IPS-15b (cell line): ENCODE measurements around the gene ILDR1.
A peak's percentile ranks its signal among the peaks of the same experiment; 100 is the strongest.

Experiments
- H3K27me3 ChIP-seq: one replicate; pipeline ENCODE4 v1.6.1; 2013; ENCODE audit warnings: low read length; ENCODE audit not compliant: control insufficient read depth, insufficient read depth
- H3K36me3 ChIP-seq: one replicate; pipeline ENCODE4 v1.6.1; 2013; ENCODE audit warnings: low read length; ENCODE audit not compliant: control insufficient read depth, insufficient read depth
- H3K4me1 ChIP-seq: one replicate; pipeline ENCODE4 v1.6.1; 2013; ENCODE audit warnings: mild to moderate bottlenecking, low read length; ENCODE audit not compliant: control insufficient read depth, insufficient read depth
- H3K4me3 ChIP-seq: one replicate; pipeline ENCODE4 v1.5.1; 2013; ENCODE audit warnings: low read depth, low read length
- H3K9ac ChIP-seq: one replicate; pipeline ENCODE4 v1.6.1; 2013; ENCODE audit warnings: low read depth, mild to moderate bottlenecking, low read length
- H3K9me3 ChIP-seq: one replicate; pipeline ENCODE4 v1.6.1; 2013; ENCODE audit warnings: mild to moderate bottlenecking, low read length; ENCODE audit not compliant: control insufficient read depth, insufficient read depth

ILDR1 gene

GRCh38 chr3:122000936-122001605 is 21.0 kb downstream of the ILDR1 start:
- peaks cover 23% of the 10 kb centered on the region for H3K4me1 ChIP-seq
- no peaks in the 10 kb centered on the region for H3K36me3 ChIP-seq
- no peaks in the 10 kb centered on the region for H3K27me3 ChIP-seq
- H3K4me3 ChIP-seq, result no peak overlapping the region
- H3K9ac ChIP-seq, result no peak overlapping the region
- H3K9me3 ChIP-seq, result no peaks in the 10 kb centered on the region

DNA sequence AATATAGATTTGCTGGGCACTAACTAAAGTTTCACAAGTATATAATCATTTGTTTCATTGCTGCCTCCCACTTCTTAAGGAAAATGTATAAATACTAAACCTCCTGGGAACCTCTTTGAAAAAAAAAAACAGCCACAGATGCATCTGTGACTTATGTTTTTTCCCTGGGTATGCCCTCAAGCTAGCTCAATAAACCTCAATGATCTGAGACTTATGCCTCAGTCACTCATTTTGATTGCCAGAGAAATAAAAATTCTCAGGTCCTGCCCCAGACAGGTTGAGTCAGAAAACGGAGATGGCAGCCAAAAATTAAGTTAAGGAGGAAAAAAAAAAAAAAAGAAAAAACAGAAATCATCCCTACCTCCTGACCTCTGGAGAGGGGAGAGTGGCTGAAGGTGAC is 22.1 kb downstream of the ILDR1 start:
- Histone ChIP-seq H3K36me3 (no peaks in the 10 kb centered on the region), H3K9ac (no peak overlapping the region), H3K4me3 (no peak overlapping the region), H3K4me1 (peaks cover 20% of the 10 kb centered on the region), H3K9me3 (no peaks in the 10 kb centered on the region), H3K27me3 (no peaks in the 10 kb centered on the region)

DNA sequence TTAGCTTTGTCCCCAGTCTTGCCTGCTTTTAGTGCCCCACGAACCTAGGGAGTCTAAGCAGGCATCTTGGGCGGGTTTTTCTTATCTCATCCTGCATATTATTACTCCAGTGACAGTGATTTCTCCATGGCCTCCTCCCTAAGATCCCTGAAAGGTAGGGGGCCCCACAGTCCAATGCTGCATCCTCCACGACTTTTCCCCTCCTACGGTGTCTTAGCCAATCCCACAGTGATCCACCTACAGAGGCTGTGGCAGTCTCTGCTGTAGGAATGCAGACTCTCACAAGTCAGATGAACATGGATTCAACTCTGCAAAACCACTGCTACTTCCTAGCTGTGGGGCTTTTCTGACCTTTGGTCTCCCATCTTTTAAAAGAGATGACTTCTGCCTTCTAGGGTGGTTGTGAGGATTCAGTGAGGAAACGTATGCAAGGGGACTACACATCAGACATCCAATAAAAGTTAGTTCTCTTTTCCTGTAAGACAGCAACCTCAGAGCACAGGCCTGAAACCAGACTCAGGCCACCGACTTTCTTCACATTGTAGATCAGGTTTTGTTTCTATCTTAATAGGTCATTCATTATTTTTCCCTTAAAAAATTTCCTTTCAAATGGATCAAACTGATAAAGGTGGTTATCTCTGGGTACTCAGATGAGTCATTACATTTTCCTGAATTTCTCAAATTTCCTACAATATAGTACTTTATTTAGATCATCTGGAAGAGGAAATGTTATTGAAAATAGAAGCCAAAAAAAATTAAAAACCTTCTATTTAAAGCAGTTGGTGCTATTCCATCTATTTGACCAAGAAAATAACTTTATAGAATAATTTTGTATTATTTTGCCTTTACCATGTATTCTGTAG is 23.2 kb downstream of the ILDR1 start:
- no peak overlapping the region for H3K9ac ChIP-seq
- H3K36me3 ChIP-seq, result no peaks in the 10 kb centered on the region
- H3K4me1 ChIP-seq, result peaks cover 13% of the 10 kb centered on the region
- no peak overlapping the region for H3K4me3 ChIP-seq
- no peaks in the 10 kb centered on the region for H3K27me3 ChIP-seq
- no peaks in the 10 kb centered on the region for H3K9me3 ChIP-seq

GRCh38 chr3:121998030-121998580 is 23.9 kb downstream of the ILDR1 start:
- H3K36me3 ChIP-seq, result no peaks in the 10 kb centered on the region
- peaks cover 13% of the 10 kb centered on the region for H3K4me1 ChIP-seq
- H3K9me3 ChIP-seq, result no peaks in the 10 kb centered on the region
- no peak overlapping the region for H3K9ac ChIP-seq
- no peak overlapping the region for H3K4me3 ChIP-seq
- no peaks in the 10 kb centered on the region for H3K27me3 ChIP-seq

DNA sequence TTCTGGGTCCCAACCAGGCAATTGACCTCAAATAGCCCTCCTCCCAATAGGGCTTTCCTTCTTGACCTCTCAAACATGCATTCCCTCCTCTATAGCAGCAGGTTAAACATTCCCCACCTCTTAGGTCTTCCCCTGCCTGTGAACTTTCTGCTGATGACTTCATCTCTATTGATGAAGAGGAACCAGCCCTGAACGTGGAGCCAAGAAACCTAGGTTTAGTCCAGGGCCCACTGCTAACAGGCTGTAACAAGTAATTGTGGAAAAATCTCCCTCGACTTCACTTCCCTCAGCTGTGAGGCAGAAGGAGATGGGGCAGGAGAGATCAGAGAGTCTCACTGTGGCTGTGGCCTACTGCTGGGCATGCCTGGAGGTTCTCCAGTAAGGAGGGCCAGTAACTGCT is 24.7 kb downstream of the ILDR1 start:
- Histone ChIP-seq H3K4me3 (no peak overlapping the region), H3K9ac (no peak overlapping the region), H3K9me3 (no peaks in the 10 kb centered on the region), H3K36me3 (no peaks in the 10 kb centered on the region), H3K27me3 (no peaks in the 10 kb centered on the region), H3K4me1 (peaks cover 13% of the 10 kb centered on the region)

- Histone ChIP-seq H3K4me1 (peaks cover 11% of the 10 kb centered on the region), H3K9me3 (no peaks in the 10 kb centered on the region), H3K36me3 (no peaks in the 10 kb centered on the region), H3K27me3 (no peaks in the 10 kb centered on the region), H3K4me3 (no peak overlapping the region), H3K9ac (no peak overlapping the region)
These were observed 25.6 kb downstream of the ILDR1 start for GRCh38 chr3:121996441-121996840.

DNA sequence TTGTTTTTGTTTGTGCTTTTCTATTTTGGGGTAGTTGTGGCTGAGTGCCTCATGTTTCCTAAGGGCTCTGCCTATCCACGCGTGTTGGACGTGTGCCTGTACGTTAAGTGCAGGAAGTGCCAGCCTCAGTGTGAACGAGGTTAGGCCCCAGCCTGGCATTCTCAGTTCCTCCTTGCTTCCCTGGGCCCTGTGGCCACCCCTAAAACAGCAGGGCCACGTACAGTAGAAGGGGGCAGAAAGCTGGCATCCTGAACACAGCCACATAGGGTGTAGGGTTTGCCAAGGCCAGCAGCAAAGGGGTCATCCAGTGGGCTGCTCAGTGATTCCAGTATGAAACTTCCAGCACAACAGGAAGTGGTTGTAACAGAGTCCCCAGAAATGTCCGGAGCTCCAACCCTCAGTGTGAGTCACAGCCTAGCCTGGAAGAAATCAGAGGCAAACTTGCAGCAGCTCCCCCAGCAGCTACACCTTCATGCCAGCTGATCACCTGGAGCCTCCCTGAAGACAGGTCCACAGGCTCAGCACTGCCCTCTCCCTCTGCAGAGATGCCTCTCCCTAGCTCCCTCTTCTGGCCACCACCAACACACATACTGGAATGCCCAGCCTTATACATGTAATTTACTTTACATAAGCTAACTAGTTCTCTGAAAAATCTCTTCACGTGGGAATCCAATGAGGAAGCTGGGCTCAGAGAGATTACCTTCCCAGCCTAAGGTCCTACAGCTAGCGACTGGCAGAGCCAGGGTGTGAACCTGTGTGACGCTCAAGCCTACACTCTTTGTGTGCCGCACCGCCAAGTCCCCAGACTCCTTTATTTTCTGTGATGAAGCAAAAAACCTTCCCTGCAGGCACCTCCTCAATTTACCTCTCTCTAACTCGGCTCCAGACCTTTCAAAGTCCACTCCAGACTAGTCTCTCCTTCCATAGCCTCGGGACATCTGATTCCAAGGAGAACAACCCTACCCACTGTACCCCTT is 26.6 kb downstream of the ILDR1 start:
- Histone ChIP-seq H3K4me3 (no peak overlapping the region), H3K4me1 (peaks cover 3% of the 10 kb centered on the region), H3K9ac (no peak overlapping the region), H3K36me3 (no peaks in the 10 kb centered on the region), H3K9me3 (no peaks in the 10 kb centered on the region), H3K27me3 (no peaks in the 10 kb centered on the region)

DNA sequence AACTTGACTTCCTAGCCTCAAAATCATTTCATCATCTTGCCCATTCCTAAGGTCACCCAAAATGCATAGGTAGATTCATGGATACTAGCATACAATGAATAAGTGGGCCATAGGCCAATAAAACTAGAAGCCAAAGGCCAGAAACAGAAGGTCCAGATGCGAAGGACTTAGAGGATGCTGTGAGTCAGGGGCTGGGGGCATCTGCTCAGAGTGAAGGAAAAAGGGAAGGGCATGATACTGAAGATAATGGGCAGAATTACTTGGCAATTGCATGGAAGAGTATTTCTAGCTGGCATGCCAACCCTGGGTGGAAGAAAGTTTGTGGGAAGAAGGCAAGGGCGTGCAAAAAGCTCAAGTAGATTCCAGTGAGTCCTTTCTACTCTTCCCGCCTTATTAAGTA is 27.5 kb downstream of the ILDR1 start:
- Histone ChIP-seq H3K4me3 (no peak overlapping the region), H3K4me1 (peaks cover 2% of the 10 kb centered on the region), H3K9me3 (no peaks in the 10 kb centered on the region), H3K36me3 (no peaks in the 10 kb centered on the region), H3K9ac (no peak overlapping the region), H3K27me3 (no peaks in the 10 kb centered on the region)

GRCh38 chr3:121992601-121993560 is 29.2 kb downstream of the ILDR1 start:
- peaks cover 2% of the 10 kb centered on the region for H3K4me1 ChIP-seq
- H3K36me3 ChIP-seq, result no peaks in the 10 kb centered on the region
- peak overlapping the region; percentile 8 for H3K9ac ChIP-seq
- H3K27me3 ChIP-seq, result no peaks in the 10 kb centered on the region
- H3K9me3 ChIP-seq, result no peaks in the 10 kb centered on the region
- H3K4me3 ChIP-seq, result no peak overlapping the region

GRCh38 chr3:121989943-121990342 is 32.1 kb downstream of the ILDR1 start:
- H3K27me3 ChIP-seq, result no peaks in the 10 kb centered on the region
- no peaks in the 10 kb centered on the region for H3K36me3 ChIP-seq
- H3K4me3 ChIP-seq, result no peak overlapping the region
- H3K9me3 ChIP-seq, result no peaks in the 10 kb centered on the region
- no peak overlapping the region for H3K9ac ChIP-seq
- H3K4me1 ChIP-seq, result no peaks in the 10 kb centered on the region
